NCI-H1417 treated with DMSO at 0.1 percent for 48 hours (cell line): ENCODE measurements around the gene TUT7.
"Not testable (repeated sequence)": the region's sequence is repeated elsewhere in the genome, so short reads cannot be mapped to it uniquely, and the experiment has no call there.

Experiments used
- DNase-seq: peaks from one replicate; lab custom pipeline; 2025; lab: John Stamatoyannopoulos, UW

Gene TUT7

DNA sequence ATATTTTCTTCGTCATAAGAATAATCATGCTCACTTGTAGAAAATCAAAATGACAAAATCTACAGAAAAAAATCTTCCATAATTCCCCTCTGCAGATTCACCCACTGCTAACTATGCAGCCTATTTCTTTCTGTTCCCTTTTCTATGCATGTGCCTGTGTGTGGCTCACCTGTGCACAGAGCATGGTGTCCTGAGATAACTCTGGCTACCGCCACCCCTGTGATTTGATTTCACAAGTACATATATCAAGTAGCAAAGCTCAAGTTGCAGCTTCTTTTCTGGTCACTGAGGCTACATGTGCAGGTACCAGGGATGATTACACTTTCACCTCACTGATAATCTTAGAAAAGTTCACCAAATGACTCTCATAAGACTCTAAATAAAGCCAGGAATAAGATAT lies 53.5 kb downstream of the TUT7 start:
- DNase-seq, result no peak

DNA sequence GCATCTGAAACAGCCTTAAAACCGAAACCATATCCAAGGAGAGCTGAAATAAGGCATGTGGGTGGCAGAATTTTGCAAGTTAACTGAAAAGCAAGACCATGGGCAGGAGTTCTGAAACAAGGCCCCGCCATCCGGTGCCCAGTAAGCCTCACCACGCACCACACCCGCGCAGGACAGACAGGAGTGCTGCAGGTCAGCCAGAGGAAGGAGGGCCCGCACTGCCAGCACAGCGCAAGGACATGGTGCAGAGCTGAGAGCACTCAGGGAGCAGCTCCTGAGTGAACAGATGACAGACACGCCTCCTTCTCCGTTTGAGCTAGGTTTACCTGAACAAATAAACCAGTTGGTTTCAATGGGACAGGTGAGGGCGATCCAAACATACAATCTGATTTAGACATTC lies 55.3 kb downstream of the TUT7 start:
- no peak for DNase-seq

DNA sequence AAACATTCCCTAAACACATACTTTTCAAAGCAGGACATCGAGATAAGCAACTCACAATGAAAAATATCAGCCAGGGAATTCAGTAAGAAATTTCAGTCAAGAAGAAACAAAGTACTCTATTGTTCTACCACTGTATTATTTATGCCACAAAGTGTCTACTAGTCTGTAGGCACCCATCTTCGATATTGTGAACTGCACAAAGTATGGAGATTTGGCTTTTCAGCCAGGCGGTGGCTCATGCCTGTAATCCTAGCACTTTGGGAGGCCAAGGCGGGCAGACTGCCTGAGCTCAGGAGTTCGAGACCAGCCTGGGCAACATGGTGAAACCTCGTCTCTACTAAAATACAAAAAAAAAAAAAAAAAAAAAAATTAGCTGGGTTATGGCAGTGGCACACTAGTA lies 63.9 kb downstream of the TUT7 start:
- not testable (repeated sequence) for DNase-seq

- DNase-seq, result no peak
These were observed 65.6 kb downstream of the TUT7 start for GRCh38 chr9:86288499-86289198.

DNA sequence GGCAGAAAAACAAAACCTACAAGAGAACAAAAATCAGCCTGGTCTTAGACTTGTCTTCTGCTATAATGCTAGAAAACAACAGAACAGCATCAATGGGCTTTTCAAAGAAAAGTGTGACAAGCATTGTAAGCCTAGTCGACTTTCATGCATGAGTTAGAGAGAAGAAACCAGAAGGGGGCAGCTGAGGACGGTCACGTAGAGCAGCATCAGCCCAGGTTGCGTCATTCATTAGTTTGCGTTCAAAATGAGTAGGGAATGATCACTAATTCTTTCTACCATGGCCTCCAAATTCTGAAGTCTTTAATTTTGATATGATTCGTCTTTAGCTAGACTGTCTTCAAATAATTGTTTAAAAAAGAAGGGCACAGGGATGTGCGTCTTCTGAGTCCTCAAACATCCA lies 67.2 kb downstream of the TUT7 start:
- no peak for DNase-seq

DNA sequence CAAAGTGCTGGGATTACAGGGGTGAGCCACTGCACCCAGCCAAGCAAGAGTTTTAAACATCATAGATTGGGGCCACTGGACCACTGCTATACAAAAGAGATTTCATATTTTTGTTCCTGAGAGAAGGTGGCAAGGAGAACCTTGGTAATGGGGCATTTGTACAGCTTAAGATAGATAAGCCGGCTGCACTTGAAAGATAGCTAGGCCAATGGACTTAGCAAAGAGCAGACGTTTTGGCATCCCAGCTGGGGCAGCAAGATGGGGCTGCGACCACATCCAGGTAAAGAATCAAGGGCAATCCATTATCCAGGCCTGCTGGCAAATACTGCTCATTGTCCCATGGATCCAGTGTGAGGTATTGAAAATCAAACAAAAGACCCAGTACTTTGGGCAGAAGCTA lies 67.9 kb downstream of the TUT7 start:
- no peak for DNase-seq

DNA sequence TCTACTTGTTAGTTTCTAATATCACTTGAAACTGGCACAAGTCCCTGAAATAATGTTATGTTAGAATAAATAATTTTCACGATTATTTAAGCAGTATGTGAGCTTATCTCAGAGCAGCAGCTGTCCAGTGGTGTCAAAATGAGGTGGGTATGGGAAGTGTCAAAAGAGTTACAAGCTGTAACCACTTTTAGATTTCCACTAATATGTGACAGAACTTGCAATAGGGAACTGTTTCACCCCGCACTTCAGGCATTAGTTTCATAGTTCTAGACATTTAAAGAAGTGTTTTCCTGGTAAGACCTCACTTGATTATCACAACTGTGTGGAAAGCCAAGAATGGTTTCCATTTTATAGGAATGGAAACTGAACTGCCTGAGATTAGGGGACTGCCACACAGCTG lies 68.9 kb downstream of the TUT7 start:
- no peak for DNase-seq

- no peak for DNase-seq
These were observed 71.2 kb downstream of the TUT7 start for GRCh38 chr9:86282979-86283535.

DNA sequence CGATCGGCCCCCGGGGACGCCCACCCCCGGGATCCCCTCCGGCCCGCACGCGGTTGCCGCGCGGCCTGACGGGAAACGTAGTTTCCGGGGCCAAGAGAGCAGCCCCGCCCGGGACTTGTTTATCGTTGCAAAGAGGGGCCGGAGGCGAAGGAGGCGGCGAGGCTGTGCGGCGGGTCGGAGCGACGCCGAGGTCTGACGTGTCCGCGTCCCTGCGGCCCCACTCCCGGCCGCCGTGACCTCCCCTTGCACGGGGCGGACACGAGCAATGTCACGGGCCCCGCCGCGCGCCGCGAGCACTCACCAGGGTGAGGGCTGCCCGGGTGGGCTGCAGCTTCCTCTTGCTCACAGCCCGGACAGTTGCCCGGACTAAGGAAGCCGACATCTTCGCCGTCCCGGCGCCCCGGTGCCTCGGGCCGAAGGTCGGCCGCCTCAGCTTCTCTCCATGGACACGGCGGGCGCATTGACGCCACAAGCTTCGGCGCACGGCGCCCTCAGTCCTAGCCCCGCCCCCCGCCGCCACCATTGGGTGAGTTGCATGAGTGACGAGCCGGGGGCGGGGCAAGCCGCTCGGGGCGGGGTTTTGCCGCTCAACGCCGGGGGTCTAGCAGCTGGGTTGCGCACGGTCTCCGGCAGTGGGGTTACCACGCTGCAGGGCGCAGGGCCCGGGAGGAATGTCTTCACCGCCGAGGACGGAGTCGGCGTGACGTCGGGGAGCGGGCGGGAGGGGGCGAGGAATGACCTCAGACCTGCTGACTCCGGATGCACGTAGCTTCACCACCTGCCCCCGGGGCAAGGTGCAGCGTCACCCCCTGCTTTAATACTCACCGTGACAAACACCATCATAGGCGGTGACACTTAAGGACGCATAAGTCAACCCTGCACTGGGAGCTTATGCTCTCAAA lies 71.9 kb downstream of the TUT7 start, which contains the start of gene ISCA1:
ISCA1 (minus strand) TSS at position 462 of the 902 bp plus-strand sequence; CDS start at position 382, 80 bp downstream.
- peak; percentile 89 for DNase-seq

DNA sequence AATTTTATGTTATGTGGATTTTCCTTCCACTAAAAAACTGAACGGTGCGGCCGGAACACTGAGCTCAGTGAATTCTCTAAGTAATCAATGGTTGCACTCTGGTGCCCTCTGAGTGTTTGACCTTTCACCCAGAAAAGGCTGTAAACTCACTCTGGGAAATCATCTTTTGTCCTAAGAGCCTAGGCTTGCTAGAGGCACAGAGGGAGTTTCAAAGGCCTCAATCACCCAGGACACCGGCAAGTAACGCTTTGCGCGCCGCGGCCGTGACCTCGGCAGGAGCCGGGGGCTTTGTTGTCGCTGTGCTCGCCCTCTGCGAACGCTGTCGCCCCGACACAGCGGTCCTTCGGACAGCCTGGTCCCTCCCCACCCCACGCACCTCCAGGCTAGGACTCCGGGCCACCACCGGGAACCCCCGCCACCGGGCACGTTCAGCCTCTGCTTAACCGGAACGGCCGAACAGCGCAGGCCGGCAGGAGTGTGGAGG lies 72.6 kb downstream of the TUT7 start:
- no peak for DNase-seq

DNA sequence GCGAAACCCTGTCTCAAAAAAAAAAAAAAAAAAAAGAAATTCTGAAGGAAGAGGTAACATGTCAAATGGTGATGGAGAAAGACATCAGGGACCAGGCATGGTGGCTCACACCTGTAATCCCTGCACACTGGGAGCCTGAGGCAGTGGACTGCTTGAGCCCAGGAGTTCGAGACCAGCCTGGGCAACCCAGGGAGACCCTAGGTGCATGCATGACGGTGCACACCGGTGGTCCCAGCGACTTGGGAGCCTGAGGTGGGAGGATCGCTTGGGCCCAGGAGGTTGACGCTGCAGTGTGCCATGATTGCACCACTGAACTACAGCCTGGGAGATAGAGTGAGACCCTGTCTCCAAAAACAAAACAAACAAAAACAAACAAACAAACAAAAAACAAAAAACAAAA lies 73.6 kb downstream of the TUT7 start:
- DNase-seq, result no peak

GRCh38 chr9:86279839-86280238 lies 74.4 kb downstream of the TUT7 start:
- DNase-seq, result no peak

DNA sequence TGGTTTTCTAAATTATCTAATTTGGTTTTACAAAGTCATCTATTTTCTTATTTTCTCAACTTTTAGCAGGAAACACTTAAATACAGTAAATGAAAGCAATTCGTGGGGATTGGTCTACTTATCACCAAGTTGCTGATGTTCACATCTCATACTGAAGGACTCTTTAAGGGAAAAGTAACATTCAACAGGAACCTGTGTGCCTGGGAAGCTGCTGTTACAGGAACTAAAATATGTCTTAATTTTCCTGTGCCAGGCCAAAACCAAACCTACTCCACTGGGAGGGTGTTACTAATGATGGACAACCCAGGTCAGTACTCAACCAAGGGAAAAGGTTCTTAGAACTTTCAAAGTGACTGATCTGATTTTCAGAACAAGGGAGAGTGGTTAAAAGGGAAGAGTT lies 77.1 kb downstream of the TUT7 start:
- no peak for DNase-seq

DNA sequence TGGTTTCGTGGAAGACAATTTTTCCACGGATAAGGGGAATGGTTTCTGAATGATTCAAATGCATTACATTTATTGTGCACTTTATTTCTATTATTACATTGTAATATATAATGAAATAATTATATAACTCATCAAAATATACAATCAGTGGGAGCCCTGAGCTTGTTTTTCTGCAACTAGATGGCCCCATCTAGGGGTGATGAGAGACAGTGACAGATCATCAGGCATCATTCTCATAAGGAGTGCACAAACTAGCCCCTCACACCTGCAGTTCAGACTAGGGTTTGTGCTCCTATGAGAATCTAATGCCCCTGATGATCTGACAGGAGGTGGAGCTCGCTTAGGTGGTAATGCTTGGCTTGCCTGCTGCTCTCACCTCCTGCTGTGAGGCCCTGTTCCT lies 78.2 kb downstream of the TUT7 start:
- DNase-seq, result no peak

DNA sequence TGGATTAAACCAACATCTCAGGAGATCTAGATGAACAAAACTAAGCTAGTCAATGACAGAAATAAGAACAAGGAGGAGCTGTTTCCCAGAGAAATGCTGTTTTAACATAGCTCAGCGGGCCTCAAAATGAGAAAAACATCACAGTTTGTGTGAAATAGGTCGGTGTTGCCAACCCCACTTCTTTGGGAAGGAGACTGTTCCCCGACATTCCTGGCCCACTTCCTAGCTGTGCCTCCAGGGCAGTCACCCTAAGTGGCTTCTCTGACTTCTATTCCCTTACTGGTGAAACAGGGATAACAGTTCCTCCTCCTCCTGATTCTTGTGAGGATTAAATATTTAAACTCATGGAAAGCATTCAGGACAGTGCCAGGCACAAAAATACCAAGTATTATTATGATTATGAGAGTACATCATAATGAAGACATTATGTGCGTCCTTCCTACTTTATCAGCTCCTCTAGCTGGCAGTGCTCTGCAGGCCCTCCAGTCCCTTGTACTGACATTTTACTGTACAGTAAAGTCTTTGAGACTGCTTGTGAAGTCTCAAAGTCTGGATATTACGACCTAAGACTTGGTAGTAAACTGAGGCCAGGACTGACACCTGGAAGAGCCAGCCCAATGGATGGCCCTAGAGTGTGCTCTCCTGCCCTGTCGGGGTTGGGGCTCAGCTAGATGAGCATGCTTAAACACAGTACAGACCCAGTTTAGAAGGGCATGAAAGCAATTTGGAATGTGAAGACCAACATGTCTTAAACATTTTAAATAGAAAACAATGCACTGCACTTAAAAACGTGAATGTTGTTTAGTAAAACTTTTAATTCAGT lies 79.2 kb downstream of the TUT7 start:
- no peak for DNase-seq

DNA sequence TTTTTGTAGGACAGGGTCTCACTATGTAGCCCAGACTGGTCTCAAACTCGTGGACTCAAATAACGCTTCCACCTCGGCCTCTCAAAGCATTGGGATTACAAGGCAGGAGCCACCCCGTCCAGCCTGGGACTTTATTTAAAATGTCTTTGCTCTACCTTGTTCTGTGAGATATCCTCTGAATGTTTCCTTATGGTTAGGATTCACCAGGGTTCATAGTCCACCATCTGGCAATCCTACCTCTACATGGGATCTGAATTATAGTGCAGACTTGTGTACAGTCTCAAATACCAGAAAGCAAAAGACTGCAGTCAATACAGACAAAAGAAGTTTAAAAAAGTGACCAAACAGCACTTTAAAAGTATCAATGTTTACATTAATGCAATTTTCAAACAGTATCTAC lies 82.0 kb downstream of the TUT7 start:
- DNase-seq, result no peak

DNA sequence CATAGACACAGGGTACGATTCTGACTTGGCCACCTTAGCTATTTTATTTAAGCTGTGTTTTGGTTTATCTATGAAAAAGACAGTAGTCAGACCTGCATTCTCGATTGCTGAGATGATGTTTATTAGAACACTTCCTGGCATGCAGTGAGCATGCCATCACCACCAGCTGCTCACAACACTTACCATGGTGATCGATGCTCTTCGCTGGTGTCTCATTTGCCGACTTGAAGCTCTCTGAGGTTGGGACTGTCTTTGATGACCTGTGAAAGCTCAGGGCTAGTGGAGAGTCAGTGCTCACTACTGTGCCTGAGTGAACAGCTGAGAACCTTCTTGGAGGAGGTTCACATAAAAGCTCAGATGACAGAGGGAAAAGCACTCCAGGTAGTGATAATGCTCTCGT lies 90.3 kb downstream of the TUT7 start:
- no peak for DNase-seq

DNA sequence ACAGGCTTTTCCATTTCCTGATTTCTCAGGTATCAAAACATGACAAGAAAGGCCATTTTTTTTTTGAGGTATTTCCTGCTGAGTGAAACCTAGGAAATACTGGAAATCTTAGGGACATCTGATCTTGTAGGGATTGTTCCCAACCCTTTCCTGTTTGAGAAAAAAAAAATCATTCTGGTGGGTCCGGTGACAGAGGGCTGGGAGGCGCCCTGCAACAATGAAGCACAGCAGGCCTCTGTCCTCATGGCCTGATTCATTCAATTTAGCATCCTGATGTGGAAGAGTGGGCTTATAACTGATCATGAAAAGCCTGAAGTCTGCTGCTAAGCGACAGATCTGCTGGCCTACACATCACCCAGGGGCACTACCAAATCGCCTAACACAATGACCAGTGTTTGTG lies 91.7 kb downstream of the TUT7 start:
- no peak for DNase-seq

DNA sequence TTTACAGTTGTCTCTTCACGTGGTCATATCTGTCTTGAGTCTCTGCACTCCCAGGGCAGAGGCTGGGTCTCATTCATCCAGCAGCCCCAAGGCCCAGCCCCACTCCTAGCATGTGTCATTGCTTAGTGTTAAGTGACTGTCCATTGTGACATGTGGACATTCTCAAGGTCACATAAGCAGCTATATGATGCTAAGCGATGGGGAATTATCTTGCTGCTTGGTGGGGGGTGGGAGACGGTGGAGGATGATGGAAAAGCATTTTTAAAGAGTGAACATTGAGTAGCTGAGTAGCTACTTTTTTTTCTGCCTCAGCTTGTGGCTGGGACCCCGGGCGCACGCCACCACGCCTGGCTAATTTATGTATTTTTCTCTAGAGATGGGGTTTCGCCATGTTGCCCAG lies 94.7 kb downstream of the TUT7 start, which contains the start of gene C9orf153:
C9orf153 (minus strand) TSS at position 101 of the 400 bp plus-strand sequence. CDS start 30,054 bp downstream, outside the sequence.
- no peak for DNase-seq

DNA sequence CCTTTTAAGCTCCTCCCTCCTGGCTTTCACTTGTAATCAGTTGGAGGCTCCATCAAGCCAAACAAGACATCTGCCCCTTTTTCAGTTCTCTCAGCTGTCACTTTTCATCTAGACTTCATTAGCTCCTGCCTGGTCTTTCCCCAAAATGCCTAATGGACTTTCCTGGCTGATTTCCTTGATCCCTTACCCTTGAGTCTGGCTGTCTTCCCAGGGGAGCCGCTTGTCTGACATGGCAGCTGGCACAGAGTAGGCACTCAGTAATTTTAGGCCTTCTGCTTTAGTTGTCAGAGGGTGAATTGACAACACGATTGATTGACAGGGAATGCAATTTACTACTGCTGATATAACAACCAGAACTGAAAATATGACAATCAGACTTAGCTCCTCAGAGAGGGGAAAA lies 96.8 kb downstream of the TUT7 start:
- DNase-seq, result no peak

GRCh38 chr9:86256653-86257052 lies 97.6 kb downstream of the TUT7 start:
- no peak for DNase-seq

DNA sequence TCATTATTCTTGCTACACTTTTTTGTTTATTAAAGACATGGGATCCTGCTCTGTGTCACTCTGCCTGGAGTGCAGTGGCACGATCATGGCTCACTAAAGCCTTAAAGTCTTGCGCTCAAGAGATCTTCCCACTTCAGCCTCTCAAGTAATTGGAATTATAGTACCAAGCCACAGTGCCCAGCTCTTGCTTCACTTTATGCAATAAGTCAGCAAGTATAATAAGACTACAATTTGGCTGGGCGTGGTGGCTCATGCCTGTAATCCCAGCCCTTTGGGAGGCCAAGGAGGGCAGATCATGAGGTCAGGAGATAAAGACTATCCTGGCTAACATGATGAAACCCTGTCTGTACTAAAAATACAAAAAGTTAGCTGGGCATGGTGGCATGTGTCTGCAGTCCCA lies 100.6 kb downstream of the TUT7 start:
- DNase-seq, result no peak
